ENCODE data around the gene RPL9.

- TF ChIP-seq, protein P1, sequence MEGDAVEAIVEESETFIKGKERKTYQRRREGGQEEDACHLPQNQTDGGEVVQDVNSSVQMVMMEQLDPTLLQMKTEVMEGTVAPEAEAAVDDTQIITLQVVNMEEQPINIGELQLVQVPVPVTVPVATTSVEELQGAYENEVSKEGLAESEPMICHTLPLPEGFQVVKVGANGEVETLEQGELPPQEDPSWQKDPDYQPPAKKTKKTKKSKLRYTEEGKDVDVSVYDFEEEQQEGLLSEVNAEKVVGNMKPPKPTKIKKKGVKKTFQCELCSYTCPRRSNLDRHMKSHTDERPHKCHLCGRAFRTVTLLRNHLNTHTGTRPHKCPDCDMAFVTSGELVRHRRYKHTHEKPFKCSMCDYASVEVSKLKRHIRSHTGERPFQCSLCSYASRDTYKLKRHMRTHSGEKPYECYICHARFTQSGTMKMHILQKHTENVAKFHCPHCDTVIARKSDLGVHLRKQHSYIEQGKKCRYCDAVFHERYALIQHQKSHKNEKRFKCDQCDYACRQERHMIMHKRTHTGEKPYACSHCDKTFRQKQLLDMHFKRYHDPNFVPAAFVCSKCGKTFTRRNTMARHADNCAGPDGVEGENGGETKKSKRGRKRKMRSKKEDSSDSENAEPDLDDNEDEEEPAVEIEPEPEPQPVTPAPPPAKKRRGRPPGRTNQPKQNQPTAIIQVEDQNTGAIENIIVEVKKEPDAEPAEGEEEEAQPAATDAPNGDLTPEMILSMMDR (conservative IDR thresholded peaks at IDR 0.05; ENCODE audit: low read depth, low read length), result no peak
- TF ChIP-seq SMC3 (IDR thresholded peaks at IDR 0.05; ENCODE audit: low read depth, low read length) (no peak), CHD1 (IDR thresholded peaks at IDR 0.05; ENCODE audit: low read depth, low read length) (no peak), POLR2A (IDR thresholded peaks at IDR 0.05; ENCODE audit: low read depth, low read length) (no peak), RAD21 (IDR thresholded peaks at IDR 0.05; ENCODE audit: low read length) (no peak), RFX5 (IDR thresholded peaks at IDR 0.05; ENCODE audit: low read depth, low read length) (no peak), MXI1 (IDR thresholded peaks at IDR 0.05; ENCODE audit: borderline replicate concordance, low read depth, low read length) (no peak), FOS (IDR thresholded peaks at IDR 0.05; ENCODE audit: low read depth, low read length) (no peak)
Observed at GRCh38 chr4:39426728-39427127, 32.0 kb downstream of the RPL9 start.
